ENCODE results near the gene NEU2. TPM values are rescaled to one million over a fixed set of nuclear protein-coding genes. Genes with fewer than 3 reads are reported as not detected.

Gene NEU2
- total RNA-seq (not detected), polyA plus RNA-seq (not detected)
- long read RNA-seq, donor 1: 0 reads
- long read RNA-seq, donor 2: 0 reads
- long read RNA-seq, donor 3: 0 reads

- intact Hi-C loops (cut with DNase I): loop anchor here in 1 of 10 donors (10.0 kb wide), 1 partner anchor 178 kb away; no protein-coding TSS in a partner anchor
- Histone ChIP-seq H3K4me3 (no peak within 1 kb of the TSS), H3K36me3 (no peaks in the 10 kb centered on the region), H3K4me1 (no peaks in the 10 kb centered on the region), H3K27me3 (no peaks in the 10 kb centered on the region), H3K9me3 (no peaks in the 10 kb centered on the region), H3K27ac (no peak within 1 kb of the TSS)
- ATAC-seq (no peak), DNase-seq (no peak)
- TF ChIP-seq POLR2A (IDR thresholded peaks at IDR 0.05) (no peak), CTCF (IDR thresholded peaks at IDR 0.05) (no peak)
- WGBS, 4 donors: 88 to 93% (median 90%) methylated on average over 12 to 13 of the region's 13 CpGs
Measured at GRCh38 chr2:233032551-233033320, at the start of gene NEU2. Gene NEU2 (plus strand): TSS chr2:233032672. CDS start chr2:233032672, 0 bp downstream.

DNA sequence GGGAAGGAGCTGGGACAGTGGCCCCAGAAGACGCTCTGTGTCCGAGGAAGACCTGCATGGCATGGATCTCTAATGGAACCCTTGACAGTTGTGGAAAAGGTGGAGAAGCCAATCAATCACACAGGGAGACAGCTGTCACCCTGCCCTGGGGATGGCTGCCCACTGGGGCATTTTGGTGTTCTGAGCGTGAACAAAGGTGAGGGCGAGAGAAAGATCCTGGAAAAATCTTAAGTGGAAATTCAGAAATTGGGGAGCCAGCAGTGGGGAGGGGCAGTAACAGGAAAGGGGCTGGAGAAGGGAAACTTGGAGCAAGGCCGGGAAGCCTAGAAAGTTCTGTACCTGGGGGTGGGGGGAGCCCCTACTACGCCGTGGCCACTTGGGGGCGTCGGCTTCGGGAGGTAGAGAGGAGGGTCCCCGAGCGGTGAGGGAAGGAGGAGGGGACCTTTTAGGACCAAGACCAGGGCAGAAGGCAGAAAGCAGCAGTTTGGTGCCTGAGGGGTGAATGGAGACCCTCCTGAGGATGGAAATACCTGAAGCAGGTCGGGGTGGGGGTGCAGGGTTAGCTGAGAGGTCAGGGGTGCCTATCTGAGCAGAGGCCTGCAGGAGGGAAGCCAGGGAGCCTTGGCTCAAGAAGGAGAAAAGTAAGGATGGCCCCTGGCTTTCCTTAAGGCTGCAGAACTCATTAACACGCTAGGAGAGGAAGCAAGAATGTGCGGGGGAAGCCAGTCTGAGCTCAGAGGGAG is 49.4 kb upstream of the NEU2 start:
- Histone ChIP-seq H3K36me3 (no peaks in the 10 kb centered on the region), H3K27ac (no peak overlapping the region), H3K9me3 (peaks cover 0 to 11% (median 0%) of the 10 kb centered on the region in 12 donors), H3K4me1 (no peaks in the 10 kb centered on the region), H3K4me3 (no peak overlapping the region), H3K27me3 (peaks cover 0 to 50% (median 2%) of the 10 kb centered on the region in 9 donors)
- intact Hi-C loops (cut with DNase I): no loop called here
- ATAC-seq: no peak
- 31 to 36% (median 35%) methylated on average over 15 of the region's 15 CpGs for WGBS, 4 donors
- TF ChIP-seq CTCF (IDR thresholded peaks at IDR 0.05): no peak
- no peak for TF ChIP-seq POLR2A (IDR thresholded peaks at IDR 0.05)
- no peak for DNase-seq

DNA sequence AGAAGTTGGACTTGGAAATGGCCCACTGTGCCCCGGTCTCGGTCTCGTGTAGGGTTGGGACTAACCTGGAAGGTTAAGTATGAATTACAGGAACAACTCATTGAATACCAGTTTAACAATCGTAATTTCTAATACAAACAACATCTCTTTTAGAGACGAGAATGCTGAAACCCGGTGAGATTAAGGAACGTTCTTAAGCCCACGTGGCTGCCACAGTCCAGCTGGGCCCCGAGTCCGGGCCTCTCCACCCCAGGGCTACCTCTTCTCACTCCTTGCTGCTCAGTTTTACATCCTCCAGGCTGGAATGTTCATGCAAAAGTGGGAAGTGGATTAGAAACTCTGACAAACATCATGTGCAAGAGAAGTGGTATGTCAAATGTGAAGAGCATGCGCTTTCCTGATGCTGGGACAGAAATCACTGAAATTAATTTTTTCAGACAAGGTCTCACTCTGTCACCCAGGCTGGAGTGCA is 48.8 kb upstream of the NEU2 start:
- DNase-seq (no peak), ATAC-seq (no peak)
- intact Hi-C loops (cut with DNase I): no loop called here
- 56 to 64% (median 60%) methylated on average over 11 of the region's 11 CpGs for WGBS, 4 donors
- Histone ChIP-seq H3K4me3 (no peak overlapping the region), H3K27ac (no peak overlapping the region), H3K27me3 (peaks cover 0 to 50% (median 2%) of the 10 kb centered on the region in 9 donors), H3K9me3 (peaks cover 0 to 11% (median 0%) of the 10 kb centered on the region in 12 donors), H3K4me1 (no peaks in the 10 kb centered on the region), H3K36me3 (no peaks in the 10 kb centered on the region)
- no peak for TF ChIP-seq POLR2A (IDR thresholded peaks at IDR 0.05)
- TF ChIP-seq CTCF (IDR thresholded peaks at IDR 0.05): no peak

Data from heart left ventricle (tissue), 16 donors.